Stomach (tissue), 4 donors: ENCODE results near the gene TTC39B.

ENCODE experiments used
- POLR2A ChIP-seq, 4 donors: fragments of 450-650 bp; IDR thresholded peaks; one replicate each; pipeline ENCODE4 v1.6.1; 2016; ENCODE audit warnings: antibody characterized with exemption in 4 of 4, control low read depth in 2 of 4, mild to moderate bottlenecking in 1 of 4, moderate library complexity in 1 of 4
- POLR2AphosphoS5 ChIP-seq, 3 donors: sonication (generic); formaldehyde crosslinking; IDR thresholded peaks; one replicate each; pipeline ENCODE4 v1.6.1; 2016; ENCODE audit warnings: antibody characterized with exemption in 3 of 3
- TF ChIP-seq, protein P1 (sequence below), 7 experiments: fragments of 450-650 bp in 4 of 7; fragments of 200-600 bp in 3 of 7; sonication (generic) in 3 of 7; IDR thresholded peaks; one replicate each; pipeline ENCODE4 v1.5.1; 2016 to 2019; ENCODE audit warnings: antibody characterized with exemption in 7 of 7, control low read depth in 2 of 7, mild to moderate bottlenecking in 1 of 7

DNA sequence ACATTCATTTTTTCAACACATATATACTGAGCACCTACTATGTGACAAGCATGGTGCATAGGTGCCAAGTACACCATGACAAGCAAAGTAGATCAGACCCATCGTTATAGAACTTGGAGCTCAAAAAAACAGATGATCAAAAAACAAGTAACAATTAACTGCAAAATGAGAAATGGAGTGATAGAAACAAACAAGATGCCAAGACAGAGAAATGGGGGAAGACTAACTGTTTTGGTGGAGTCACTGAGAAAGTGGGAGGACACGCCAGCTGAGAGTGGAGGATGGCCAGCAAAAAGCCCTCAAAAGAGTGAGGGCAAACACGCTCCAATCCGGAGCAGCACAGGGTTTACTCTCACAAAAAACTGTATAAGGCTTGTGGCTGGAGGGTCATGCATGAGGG is 50.6 kb downstream of the TTC39B start:
- TF ChIP-seq, protein P1, sequence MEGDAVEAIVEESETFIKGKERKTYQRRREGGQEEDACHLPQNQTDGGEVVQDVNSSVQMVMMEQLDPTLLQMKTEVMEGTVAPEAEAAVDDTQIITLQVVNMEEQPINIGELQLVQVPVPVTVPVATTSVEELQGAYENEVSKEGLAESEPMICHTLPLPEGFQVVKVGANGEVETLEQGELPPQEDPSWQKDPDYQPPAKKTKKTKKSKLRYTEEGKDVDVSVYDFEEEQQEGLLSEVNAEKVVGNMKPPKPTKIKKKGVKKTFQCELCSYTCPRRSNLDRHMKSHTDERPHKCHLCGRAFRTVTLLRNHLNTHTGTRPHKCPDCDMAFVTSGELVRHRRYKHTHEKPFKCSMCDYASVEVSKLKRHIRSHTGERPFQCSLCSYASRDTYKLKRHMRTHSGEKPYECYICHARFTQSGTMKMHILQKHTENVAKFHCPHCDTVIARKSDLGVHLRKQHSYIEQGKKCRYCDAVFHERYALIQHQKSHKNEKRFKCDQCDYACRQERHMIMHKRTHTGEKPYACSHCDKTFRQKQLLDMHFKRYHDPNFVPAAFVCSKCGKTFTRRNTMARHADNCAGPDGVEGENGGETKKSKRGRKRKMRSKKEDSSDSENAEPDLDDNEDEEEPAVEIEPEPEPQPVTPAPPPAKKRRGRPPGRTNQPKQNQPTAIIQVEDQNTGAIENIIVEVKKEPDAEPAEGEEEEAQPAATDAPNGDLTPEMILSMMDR (IDR thresholded peaks at IDR 0.05), result no peak
- TF ChIP-seq POLR2AphosphoS5 (IDR thresholded peaks at IDR 0.05), result no peak
- no peak for TF ChIP-seq POLR2A (IDR thresholded peaks at IDR 0.05)
